GM19452 (cell line): ENCODE results near the gene ASTN2.
A peak's percentile ranks its signal among the peaks of the same experiment; 100 is the strongest.

ENCODE experiments used
- ATAC-seq: cut with Tn5 transposase; IDR thresholded peaks from one replicate; pipeline ENCODE4 v1.9.1; 2021; ENCODE audit not compliant: unreplicated experiment

ASTN2 gene

DNA sequence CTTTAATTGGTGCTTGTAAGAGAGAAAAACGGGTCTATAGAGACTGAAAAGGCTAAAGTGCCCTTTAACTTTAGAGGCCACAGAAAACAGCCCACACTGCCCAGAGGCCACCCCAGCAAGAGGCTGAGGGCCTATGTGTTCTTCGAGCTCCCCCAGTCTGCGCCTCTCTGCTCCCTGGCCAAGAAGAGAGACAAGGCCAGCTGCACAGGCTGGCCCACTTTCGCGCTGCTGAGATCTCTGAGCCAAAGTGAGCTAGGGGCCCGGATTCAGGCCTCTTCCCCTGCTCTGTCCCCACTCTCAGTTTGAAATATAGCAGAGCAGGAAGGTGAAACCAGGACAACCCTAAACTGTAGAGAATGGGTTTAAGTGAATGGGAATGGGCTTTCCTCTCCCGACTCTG, 859.7 kb downstream of the ASTN2 start:
- ATAC-seq: no peak

DNA sequence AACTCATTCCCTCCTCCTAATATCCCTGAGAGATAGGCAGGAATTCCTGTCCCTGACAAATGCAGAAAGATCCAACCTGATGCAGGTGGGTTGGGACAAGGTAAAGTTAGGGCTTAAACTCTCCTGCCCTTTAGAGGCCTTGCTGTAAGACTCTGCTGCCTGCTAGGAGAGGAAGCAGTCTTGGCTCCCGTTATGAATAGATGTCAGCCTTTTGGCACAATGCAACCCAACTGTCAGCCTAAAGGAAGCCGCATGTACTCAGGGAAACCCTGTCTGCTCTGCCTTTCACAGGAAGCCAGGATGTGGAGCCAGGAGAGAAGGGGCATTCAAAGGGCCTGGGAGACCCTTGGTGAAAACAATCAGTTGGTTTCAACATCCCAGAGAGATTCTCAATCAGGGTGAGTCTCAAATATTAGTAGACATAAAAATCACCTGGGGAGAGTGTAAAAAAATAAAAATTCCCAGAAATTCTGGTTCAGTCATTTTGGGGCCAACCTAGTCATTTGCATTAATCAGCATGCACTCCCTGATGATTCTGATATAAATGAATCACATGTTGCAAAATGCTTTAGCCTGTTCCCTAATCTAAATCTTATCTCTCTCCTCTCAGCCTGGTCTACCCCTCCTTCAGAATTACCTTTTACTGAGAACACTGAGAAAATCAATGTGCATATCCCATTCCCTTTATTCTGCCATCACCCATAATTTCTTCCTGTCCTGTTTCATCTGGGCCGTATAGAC, 864.0 kb downstream of the ASTN2 start:
- no peak for ATAC-seq

DNA sequence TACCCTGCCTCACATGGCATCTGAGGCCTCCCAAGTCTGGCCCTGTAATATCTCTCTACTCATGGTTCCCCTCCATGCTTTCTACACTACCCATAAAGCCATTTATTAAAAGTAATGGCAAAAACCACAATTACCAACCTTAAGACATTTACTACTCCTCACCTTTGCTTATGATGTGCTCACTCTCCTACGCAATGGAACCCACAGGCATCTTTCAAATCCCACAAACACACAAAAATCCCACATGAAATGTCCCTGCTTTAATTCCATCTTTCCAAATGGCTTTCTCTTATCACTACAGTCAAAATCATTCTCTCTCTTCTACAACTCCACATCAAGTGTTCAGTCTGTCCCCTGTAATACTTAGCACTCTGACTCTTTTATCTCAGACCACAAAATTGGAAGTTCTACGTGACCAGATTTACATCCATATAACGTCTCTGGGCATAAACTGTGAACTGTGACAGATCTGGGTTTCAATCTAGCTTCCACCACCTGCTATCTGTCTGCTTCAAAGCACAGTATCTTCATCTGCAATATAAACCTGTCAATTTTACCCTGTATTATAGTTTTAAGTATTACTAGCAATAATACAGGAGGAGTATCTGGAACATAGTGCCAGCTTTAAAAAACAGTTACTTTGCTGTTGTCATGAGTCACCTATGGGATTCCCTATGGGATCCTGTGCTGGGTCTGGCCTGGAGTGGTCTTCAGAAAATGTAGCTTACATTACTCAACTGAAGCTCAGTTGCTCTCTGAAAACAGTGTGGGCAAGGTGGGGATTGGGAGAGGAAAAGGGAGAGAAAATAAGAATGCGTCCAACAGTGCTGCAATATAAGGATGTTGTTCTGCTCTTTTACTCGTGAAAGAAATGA, 864.8 kb downstream of the ASTN2 start:
- ATAC-seq: no peak

DNA sequence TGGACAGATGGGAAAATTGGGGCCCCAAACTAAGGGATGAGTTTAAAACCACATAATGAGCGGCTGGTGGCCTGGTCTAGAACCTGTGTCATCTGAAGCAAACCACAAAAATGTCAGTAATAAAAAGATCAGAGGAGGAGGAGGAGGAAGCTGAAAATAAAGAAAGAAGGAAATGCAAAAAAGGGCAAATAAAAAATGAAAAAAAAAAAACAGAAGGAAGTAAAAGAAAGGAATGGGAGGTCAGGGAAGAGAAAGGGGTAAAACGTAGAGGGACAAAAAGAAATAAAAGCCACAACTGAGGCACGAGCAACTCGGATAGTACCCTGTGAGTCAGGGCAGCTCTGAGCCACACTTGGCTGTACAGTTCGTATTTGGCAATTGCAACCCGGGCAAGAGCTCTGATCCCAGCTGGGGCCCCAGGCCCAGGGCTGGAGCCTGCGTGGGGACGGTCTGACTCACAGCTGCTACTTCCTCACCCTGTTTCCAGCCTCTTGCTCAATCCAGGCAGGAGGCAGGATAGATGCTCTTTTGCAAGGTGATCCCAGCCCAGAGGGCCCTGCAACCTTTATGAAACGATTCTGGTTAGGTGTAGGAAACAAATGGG, 865.7 kb downstream of the ASTN2 start:
- no peak for ATAC-seq

DNA sequence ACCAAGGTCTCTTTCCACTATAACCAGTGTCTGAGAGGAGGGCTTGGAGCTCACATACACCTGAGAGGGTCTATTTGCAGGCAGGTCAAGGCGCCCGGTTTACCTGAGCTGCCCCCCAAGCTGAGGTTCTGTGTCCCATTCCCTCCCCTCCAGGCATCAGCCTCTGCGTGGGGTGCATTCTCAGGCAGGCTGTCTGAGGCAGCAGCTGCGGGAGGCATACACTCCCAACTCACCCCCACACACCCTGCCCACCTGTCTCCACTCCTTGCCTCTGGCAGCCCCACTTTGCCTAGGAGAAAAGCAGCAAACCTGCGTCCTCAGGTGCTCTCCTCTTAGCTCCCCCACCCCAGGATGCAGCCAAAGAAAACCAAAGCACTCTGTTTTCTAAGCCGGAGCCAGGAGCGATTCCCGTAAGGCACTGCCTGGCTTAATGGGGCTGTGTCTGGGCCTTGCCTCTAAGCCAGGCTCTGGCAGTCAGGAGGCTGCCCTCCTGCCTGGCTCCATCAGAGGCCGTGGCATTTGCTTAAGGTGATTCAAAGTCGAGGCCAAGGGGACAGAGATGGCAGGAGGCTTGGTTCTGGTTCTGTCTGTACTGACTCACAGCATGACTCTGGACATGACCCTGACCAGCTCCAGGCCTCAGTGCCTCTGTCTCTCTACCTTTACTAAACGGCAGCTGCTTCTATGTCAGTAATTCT, 867.0 kb downstream of the ASTN2 start:
- no peak for ATAC-seq

DNA sequence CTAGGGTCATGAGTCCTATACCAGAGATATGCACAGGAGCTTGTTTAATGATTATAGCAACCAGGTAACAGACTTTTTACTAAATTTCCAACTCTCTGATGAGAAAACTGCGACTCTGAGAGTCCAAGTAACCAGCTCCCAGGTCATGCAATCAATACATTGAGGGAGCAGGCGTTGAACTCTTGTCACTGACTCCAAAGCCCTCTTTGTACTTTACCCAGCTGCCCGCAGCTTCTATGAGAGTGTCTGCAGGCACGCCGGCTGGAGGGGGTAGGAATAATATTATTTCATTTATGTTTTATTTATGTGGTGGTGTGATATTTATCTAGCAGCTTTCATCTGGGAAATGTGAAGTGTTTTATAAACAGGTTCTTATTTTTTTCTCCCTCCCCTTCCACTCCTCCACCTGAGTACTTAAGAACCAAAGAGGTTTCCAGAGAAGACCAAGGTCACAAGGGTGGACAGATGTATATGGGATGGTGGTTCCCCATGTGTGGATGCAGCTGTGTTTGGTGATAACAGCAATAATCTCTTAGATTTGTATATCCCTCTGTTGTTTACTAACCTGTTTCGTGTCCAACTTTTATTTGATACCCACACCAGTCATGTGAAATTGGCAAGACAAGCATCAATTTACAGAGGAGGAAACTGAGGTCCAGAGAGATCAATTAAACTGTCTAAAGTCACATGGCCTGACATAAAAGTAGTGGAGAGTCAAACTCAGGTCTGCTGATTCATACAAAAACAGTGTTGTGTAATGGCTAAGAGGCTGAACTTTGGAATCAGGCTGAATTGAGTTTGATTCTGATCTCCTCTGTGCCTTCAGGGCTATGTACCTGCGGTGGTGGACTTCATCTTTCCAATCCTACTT, 867.9 kb downstream of the ASTN2 start:
- no peak for ATAC-seq

DNA sequence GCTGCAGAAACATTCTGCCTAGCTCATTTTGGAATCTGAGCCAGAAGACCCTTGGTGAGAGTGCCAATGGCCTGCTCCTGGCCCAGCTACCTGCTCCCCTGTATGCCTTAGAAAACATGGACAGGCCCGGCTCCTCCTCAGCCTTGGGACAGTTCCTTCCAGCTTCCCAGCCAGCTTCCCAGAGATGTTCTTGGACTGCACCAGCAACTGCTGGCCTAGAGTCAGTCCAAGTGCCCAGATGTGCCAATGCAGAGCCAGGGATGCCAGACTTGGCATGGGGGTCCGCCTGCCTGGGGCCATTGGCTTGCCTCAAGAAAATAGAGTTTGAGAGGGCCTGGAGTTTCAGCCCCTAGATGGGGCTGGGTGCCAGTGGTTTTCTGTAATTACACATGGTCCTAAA, 870.0 kb downstream of the ASTN2 start:
- no peak for ATAC-seq

DNA sequence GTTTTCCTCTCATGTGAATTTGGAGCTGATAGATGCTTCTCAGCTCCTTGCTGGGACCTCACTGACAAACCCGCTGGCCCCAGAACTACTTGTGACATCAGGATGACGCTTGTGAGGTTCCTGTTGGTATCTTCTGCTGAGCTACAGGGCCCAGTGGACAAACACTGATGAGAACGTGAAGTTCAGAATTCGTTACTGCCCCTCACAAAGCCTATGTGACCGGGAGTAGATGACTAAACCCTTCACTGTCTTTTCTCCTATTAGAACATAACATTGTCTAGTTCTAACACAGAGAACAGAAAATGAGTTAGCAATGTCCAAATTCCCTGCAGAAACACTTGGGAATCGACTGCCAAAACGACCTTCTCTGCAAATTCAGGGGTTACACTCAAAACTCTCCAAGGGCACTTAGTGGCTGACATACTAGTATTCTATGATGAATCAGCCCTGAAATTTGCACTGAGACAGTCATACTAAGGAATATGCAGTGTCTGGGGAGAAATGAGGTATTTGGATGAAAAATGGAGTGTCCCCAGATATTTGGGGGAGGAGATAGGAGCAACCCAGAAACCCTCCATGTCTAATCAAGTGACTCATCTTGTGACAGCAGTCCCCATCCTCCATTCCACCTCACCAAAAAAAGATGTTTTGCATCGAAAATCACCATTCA, 871.0 kb downstream of the ASTN2 start:
- no peak for ATAC-seq

DNA sequence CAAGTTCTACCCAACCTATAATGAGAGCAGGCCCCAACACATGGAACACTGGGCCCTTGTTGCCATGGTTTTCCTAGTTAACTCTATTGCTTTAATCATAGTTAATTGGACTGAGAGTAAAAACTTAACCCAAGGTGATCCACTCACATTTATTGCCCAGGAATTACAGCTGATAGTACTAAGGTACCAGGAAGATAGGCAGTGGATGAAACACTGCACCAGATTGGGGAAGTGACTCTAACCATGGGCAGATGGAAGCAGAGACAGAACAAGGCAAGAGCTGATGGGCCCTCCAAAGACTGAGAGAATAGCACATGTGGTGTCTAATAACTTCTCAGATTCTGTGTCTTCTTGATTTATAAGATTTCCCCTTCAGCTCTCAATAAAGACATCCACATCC, 873.5 kb downstream of the ASTN2 start:
- no peak for ATAC-seq

DNA sequence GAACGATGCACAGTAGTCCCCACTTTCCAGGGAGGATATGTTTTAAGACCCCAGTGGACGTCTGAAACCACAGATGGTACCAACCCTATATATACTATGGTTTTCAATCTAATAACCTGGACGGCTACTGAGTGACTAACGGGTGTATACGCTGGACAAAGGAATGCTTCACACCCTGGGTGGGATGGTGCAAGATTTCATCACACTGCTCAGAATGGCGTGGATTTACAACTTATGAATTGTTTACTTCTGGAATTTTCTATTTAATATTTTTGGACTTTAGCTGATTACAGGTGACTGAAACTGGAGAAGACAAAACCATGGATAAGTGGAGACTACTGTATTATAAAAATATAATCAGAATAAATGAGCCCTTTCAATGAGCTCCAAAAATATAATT, 875.3 kb downstream of the ASTN2 start:
- no peak for ATAC-seq

DNA sequence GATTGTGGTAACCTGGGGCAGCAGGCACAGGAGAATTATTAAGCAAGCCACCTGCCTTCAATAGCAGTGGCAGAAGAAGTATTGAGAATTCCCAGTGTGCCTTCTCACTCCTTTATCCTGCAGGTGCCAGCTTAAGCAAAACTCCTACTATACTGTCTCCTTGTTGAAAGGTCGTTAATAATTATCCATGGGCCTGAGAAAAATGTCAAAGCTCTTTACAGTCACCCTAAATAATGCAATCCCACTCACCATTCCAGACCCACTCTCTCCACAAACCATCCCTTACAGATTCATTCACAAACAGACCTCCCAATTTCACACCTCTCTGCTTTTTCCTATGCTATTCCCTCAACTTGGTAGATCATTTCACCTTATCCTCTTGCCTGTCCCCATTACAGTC, 889.2 kb downstream of the ASTN2 start:
- no peak for ATAC-seq

DNA sequence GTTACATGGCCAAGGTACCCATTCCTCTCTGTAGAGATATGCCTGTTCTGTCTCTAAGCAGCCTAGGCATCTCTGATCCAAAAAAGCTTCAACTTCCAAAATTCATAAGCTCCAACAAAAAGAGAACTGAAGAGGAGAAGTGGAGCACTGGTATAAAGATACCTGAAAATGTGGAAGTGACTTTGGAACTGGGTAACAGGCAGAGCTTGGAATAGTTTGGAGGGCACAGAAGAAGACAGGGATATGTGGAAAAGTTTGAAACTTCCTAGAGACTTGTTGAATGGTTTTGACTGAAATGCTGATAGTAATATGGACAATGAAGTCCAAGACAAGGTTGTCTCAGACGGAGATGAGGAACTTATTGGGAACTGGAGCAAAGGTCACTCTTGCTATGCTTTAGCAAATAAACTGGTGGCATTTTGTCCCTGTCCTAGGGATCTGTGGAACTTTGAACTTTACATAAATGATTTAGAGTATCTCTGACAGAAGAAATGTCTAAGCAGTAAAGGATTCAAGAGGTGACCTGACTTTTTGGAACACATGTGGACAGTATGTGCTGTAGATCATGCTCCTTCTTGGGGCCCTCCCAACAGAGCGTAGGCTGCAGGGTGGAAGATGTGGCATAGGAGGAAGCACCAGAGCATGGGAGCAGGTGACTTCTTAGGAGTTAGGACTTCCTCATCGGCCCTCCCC, 889.9 kb downstream of the ASTN2 start:
- no peak for ATAC-seq

DNA sequence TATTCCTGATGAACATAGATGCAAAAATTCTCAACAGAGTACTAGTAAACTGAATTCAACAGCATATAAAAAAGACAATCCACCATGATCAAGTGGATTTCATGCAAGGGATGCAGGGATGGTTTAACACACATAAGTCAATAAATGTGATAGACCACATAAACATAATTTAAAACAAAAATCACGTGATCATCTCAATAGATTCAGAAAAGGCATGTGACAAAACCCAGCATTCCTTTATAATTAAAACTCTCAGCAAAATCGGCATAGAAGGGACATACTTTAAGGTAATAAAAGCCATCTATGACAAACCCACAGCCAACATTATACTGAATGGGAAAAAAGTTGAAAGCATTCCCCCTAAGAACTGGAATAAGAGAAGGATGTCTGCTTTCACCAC, 894.6 kb downstream of the ASTN2 start:
- ATAC-seq: no peak

DNA sequence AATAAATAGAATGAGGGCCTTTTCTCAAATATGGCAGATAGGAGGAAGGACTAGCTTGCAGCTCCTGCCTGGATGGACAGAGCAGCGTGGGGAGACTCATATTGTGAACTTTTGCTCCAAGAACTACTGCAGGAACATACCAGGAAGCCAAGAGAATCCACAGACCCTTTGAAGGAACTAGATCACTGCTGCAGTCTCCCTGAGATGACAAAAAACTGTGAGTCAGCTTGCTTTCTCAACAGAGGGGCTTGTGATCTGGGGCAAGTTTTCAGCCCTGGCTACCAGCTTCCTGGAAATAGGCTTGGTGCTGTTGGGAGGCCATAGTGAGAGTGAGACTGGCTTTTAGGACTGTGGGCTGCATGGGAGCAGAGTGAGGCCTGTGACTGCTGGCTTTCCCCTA, 898.4 kb downstream of the ASTN2 start:
- ATAC-seq: no peak

DNA sequence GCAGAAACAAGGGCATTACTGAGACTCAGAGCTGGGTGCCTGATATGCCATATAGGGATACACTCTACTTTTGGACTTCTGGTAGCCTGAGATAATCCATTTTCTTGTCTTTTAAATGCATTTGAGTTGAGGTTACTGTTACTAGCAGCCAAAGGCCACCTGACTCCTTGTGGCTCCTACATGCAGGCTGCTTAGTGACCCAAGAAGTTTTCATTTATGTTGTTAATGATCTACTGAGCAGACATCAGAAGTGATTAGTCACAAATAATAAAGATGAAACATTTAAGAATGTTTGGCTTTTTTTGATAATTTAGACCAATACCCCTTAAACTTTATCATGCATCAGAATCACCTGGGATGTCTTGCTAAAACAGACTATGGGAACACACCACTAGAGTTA, 899.3 kb downstream of the ASTN2 start:
- no peak for ATAC-seq

DNA sequence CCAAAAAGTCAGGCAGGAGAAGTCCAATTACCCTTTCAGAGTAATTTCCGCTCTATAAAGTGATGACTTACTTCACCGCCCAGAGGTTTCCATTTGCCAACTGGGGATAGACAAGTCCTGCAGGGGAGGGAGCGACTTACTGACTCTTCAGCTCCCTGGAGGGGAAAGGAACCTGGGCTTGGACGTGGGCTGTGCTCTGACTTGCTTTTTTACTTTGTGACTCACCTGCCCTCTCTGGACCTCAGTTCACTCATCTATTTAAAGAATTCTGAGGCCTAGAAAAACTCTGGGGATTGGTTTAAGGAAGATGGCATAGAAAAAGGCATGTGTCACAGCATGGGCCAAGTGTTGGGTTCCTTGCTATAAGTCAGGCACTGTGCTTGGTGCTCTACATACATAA, 908.2 kb downstream of the ASTN2 start:
- ATAC-seq: no peak

DNA sequence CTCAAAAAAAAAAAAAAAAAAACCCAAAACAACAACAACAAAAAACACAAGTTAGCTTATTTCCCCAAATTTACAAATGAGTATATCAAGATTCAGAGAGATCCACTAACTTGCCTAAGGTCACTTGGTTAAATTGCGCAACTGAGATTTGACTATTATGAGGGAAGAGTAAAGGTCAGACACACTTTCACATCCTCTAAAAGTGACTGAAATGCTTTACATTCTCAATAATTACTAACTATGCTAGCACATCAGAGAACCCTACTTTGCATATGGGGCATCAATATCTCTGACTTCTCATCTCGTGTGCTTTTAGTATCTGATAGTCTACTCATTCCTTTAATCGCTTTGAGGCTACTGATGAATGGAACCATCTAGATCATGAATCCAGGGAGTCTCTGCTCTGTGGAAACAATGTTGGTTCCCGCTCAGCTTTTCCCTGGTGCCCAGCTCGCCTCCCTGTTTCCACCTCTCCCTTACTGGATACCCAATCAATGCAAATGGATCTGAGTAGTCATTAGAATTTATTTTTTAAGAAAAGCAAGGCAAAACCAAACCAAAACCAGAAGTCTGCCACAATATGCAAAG, 909.9 kb downstream of the ASTN2 start:
- ATAC-seq: peak; percentile 97

DNA sequence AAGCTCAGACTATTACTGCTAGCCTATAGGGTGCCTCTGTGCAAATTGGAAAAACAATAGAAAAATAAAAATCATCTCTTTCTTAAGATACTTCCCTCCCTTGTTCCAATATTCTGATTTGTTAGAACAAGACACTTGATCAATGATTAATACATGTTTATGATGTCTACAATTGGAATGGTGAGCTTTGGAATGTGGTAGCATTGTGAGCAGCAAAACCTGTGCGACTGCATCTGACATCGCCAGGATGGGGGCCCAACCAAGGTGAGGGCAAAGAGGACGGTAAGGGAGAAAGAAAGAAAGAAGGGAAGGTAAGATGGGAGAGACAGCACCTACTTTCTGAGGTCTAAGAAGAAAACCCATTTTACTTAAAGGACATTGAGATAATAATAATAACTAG, 910.8 kb downstream of the ASTN2 start:
- no peak for ATAC-seq

DNA sequence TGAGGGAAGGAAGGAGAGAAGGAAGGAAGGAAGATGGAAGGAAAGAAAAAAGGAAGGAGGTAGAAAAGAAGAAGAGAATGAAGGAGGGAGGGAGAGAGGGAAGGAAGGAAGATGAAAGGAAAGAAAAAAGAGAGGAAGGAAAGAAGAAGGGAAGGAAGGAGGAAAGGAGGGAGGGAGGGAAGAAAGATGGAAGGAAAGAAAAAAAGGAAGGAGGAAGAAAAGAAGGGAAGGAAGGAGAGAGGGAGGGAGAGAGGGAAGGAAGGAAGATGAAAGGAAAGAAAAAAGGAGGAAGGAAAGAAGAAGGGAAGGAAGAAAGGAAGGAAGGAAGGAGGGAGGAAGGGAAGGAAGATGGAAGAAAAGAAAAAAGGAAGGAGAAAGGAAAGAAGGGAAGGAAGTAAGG, 912.1 kb downstream of the ASTN2 start:
- no peak for ATAC-seq
